AG08395 (cell line): ENCODE results near the gene GOLGA6L2.
A peak's percentile ranks its signal among the peaks of the same experiment; 100 is the strongest.
"Not testable (repeated sequence)": the region's sequence is repeated elsewhere in the genome, so short reads cannot be mapped to it uniquely, and the experiment has no call there.

Experiments
- DNase-seq: peaks from one replicate; pipeline ENCODE4 v3.0.0; 2012; ENCODE audit warnings: mixed read lengths, low spot score

Gene GOLGA6L2

GRCh38 chr15:23447107-23447500 is at the start of gene GOLGA6L2:
GOLGA6L2 (minus strand) TSS chr15:23447243; CDS start chr15:23447181, 62 bp downstream.
- no peak for DNase-seq

DNA sequence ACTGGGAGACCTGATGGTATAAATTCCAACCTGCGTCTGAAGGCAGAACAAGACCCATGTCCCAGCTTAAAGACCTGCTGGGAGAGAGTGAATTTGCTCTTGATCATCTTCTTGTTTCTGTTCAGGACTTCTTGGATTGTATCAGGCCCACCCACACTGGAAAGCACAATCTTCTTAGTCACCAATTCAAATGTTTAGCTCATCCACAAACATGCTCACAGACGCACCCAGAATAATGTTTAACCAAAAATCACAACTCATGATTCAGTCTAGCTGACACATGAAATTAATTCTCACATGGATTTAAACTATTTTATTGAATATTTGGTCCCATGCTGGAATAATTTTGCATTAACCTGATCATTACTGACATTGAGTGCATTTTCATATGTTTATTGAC is 37.8 kb upstream of the GOLGA6L2 start:
- no peak for DNase-seq

DNA sequence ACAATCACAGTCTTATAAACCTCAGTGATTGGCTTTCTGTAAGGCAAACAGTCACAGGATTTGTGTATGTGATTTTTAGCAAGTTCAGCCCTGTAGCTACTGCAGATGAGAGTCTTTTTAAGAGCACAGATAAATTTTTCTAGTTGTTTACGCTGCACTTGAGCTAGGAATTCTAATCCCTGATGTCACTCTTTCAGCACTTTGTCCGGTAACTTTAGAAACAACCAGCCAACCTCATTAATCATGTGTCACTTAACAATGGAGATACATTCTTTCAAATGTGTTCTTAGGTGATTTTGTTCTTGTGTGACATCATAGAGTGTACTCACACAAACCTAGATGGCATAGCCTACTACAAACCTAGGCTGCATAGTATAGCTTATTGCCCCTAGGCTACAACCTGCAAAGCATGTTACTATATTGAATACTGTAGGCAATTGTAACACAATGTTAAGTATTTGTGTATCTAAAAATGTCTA is 36.8 kb upstream of the GOLGA6L2 start:
- no peak for DNase-seq

DNA sequence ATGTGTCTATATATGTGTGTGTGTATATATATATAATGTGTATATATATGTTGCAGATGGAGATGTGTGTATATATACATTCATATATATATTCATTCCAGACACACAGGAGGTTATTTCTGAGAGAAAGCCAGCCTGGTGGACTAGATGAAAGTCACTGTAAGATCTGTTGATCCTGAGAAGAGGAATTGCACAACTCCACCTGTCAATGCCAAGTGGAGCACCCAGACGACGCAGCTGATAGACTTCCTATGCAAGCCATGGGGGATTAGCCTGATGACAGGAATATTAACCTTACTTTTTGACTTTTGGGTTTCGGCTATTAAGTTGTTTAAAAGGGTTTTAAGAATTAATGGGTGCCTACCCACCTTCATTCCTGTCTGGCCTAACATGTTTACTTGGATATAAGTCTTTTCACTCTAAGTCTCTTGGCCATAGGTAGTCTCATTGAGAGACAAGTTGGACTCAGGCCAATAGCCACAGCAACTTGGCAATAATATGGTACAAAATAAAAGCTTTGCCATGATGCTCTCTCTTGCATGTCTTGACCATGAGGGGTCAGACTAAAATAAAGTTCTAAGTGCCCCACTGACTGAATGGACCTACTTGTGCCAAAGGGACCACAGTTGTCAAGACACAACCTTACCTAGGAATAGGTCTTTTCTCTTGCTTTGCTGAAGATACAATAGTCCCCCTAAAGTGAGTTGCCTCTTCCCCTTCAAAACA is 35.9 kb upstream of the GOLGA6L2 start:
- DNase-seq = no peak

DNA sequence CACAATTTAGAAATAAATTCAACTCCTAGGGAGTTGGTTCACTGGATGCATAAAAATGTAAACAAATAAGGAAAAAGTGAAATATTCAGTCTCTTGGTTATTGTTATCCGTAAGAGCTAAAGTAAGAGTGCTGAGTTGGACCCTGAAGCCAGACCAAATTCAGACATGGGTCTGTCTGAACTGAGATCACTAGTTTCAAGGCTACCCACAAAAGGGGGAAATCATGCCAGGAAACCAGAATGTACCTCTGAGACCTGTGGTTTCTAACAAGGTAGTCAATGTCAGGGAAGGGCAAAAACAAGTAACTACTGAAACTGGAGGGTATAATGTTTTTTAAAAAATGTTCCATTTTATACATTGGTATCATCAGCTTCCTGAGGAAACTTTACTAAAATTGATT is 35.2 kb upstream of the GOLGA6L2 start:
- DNase-seq = no peak

DNA sequence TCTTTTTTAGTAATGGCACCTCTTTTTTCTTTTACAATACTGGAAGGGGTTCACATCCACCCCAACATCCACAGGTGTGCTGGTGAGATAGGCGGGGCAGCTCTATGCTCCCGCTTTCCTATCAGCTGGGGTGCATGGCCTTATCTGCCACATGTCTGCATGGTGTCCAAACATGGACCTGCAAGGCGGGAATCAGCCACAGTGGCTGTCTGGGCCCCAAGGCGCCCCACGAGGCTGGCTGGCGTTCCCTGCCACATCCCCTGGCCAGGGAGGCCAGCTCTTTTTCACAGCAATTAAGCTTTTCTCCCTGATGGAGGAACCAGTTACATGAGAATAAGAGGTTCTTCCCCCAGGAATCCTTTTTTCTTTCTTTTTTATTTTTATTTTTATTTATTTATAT is 30.9 kb upstream of the GOLGA6L2 start:
- no peak for DNase-seq

DNA sequence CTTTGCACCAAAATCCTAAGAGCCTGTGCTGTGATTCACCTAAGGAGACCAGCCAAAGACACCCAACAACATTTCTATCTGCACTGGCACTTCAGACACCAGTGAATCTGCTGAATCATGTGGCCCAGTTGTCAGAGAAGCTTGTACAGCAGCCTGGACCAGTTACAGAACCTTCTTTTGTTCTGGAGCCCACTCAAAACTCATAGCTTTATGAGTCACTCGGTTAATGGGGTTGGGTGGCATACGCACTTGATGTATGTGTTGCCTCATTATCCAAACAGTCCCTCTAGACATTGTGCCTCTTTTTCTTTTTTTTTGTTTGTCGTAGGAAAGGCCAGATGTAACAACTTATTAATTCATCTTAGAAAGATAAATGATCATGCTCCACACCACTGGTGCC is 25.6 kb upstream of the GOLGA6L2 start:
- no peak for DNase-seq

DNA sequence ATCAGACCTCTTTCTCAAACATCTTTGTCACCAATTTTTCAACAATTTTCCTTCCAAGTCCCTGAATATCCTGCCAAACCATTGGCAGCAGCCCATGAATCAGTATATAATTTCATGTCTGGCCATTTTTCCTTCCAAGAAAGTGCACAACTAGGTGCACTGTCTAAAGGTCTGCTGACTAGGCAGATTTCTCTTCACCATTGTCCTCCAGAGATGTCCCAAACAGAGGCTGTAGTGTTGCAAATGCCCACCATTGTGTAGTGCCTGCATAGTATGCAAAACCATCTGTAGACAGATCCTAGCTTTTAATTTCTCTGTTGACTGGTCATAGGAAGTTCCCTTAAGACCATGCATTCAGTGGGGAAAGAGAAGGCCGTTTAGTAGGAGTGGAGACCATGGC is 25.0 kb upstream of the GOLGA6L2 start:
- no peak for DNase-seq

DNA sequence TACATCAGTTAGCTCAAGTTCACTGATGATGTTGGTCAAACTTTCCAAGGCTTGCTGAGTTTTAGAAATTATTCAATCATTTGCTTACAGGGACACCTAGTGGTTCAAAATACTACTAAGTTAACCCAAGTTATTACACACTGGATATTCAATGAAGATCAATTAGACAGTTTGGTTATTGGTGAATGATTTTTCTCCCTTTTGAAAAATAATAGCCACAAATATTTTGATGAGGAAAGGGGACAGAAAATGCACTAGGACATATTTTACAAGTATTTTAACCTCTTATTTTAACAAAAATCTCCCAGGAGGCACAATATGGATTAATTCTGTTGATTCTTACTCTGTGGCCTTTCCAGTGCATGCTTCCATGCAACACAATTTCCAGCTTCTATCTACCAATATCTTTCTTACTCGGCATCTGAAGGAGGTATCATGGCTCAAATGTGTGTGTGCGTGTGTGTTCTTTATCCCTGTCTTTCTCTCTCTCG is 20.1 kb upstream of the GOLGA6L2 start:
- DNase-seq = peak; percentile 42

DNA sequence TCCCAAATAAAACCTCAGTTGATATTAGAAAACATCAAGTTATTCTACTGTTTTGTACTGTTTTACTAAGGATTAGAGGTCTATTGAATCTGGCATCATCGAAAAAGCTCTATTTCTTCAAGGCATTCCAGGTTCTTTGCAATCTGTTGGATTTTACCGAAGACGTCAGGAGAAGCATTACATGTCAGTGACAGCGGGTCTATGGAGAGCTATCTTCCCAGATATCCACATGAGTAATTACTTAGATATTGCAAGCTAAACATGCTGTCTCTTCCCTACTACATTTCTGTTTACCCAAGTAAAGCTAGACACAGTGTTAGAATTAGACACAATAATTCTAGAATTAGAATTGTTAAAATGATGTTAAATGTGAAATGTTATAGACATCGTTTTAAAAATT is 10.8 kb upstream of the GOLGA6L2 start:
- DNase-seq = no peak

DNA sequence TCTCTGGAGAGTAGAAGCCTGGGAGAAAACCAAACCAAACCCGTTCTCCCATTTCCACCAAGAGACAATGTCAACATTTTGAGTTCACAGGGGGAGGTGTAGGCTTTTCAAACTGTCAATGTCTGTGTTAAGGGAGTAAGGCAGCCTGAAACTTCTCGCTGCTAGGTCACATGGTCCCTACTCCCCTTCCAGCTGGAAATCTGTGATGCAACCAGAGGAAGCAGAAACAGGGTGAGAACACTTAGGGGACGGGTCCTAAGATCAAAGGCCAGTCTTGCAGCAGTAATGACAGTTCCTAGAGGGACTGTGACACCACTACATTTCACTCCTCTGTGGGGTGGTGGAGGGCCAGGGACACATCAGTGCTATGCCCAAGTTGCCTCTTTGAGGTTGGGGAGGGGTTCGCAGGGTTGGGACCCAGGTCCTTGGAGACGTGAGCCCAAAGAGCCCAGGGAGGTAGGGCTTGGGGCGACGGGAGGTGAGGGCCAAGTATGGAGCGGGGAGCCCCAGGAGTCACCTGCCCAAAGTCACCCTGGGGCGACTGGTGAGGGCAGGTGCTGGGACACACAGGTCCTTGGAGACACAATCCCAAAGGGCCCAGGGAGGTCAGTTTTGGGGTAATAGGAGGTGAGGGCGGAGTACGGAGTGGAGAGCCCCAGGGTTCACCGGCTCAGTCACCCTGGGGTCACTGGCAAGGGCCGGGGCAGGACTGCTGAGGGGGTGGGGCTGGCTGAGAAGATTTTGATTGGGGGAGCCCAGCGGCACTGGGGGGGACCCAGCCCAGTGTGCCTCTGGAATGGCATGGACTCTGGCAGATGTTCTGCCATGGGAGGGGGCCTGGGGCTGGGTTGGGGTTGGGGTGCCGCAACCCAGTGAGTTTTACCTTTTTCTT is 582 bp downstream of the GOLGA6L2 start:
- DNase-seq = no peak

- DNase-seq = no peak
Observed at GRCh38 chr15:23444269-23444668, 2.8 kb downstream of the GOLGA6L2 start.

GRCh38 chr15:23441204-23441603 is 5.8 kb downstream of the GOLGA6L2 start:
- no peak for DNase-seq

- DNase-seq = no peak
Observed at GRCh38 chr15:23440596-23440995, 6.4 kb downstream of the GOLGA6L2 start.

- no peak for DNase-seq
Observed at GRCh38 chr15:23439513-23439912, 7.5 kb downstream of the GOLGA6L2 start.

- no peak for DNase-seq
Observed at GRCh38 chr15:23438816-23439466, 8.1 kb downstream of the GOLGA6L2 start.

- no peak for DNase-seq
Observed at GRCh38 chr15:23437673-23438072, 9.4 kb downstream of the GOLGA6L2 start.

- DNase-seq = no peak
Observed at GRCh38 chr15:23437146-23437545, 9.9 kb downstream of the GOLGA6L2 start.

GRCh38 chr15:23436421-23436820 is 10.6 kb downstream of the GOLGA6L2 start:
- no peak for DNase-seq

- DNase-seq = not testable (repeated sequence)
Observed at GRCh38 chr15:23434699-23435098, 12.3 kb downstream of the GOLGA6L2 start.

- not testable (repeated sequence) for DNase-seq
Observed at GRCh38 chr15:23425327-23425726, 21.7 kb downstream of the GOLGA6L2 start.

- DNase-seq = no peak
Observed at GRCh38 chr15:23424111-23424904, 22.7 kb downstream of the GOLGA6L2 start.
